Suprapubic skin (tissue), 4 donors: ENCODE results near the gene ZNF8.

ENCODE experiments used
- POLR2A ChIP-seq, 2 donors: fragments of 450-650 bp; IDR thresholded peaks; one replicate each; pipeline ENCODE4 v1.6.1; 2017; ENCODE audit warnings: antibody characterized with exemption in 2 of 2, mild to moderate bottlenecking in 2 of 2, moderate library complexity in 2 of 2
- POLR2AphosphoS5 ChIP-seq, 3 donors: sonication (generic); formaldehyde crosslinking; IDR thresholded peaks; one replicate each; pipeline ENCODE4 v1.6.1; 2017; ENCODE audit warnings: antibody characterized with exemption in 3 of 3
- TF ChIP-seq, protein P1 (sequence below), 2 donors: fragments of 200-600 bp in 1 of 2; fragments of 450-650 bp in 1 of 2; sonication (generic) in 1 of 2; IDR thresholded peaks; one replicate each; pipeline ENCODE4 v1.5.1; 2016 to 2019; ENCODE audit warnings: antibody characterized with exemption in 2 of 2, mild to moderate bottlenecking in 1 of 2, moderate library complexity in 1 of 2

DNA sequence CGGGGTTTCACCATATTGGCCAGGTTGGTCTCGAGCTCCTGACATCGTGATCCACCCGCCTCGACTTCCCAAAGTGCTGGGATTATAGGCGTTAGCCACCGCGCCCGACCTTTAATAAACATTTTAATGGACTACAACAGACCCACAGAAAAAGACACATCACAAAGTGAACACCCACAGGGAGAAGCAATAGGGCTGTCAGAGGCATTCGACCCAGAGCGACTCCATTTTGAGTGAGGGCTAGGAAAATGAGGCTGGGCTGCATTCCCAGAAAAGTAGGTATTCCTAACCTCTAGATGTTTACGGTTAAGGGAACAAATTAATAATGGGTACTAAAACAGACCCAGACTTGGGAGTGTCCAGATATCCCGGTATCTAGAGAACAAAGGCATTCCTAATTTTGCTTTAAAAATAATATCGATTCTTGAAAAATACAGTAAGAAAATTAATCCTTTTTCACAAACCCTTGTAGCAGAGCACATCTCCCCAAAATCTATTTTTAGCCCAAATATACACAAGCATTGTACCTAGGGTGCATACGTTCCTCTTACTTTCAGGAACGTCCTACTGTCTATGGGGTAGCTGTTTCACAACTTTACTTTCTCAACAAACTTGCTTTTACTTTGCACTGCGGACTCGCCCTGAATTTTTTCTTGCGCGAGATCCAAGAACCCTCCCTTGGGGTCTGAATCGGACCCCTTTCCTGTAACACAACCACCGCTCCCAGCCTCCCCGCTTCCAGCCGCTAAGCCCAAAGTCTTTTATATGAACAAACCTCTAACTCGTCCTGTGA is 811 bp upstream of the ZNF8 start:
- TF ChIP-seq, protein P1, sequence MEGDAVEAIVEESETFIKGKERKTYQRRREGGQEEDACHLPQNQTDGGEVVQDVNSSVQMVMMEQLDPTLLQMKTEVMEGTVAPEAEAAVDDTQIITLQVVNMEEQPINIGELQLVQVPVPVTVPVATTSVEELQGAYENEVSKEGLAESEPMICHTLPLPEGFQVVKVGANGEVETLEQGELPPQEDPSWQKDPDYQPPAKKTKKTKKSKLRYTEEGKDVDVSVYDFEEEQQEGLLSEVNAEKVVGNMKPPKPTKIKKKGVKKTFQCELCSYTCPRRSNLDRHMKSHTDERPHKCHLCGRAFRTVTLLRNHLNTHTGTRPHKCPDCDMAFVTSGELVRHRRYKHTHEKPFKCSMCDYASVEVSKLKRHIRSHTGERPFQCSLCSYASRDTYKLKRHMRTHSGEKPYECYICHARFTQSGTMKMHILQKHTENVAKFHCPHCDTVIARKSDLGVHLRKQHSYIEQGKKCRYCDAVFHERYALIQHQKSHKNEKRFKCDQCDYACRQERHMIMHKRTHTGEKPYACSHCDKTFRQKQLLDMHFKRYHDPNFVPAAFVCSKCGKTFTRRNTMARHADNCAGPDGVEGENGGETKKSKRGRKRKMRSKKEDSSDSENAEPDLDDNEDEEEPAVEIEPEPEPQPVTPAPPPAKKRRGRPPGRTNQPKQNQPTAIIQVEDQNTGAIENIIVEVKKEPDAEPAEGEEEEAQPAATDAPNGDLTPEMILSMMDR (IDR thresholded peaks at IDR 0.05) = no peak
- TF ChIP-seq POLR2AphosphoS5 (IDR thresholded peaks at IDR 0.05) (no peak), POLR2A (IDR thresholded peaks at IDR 0.05) (no peak)
